IgD-negative memory B cell (primary cell): ENCODE results near the gene NIN. TPM values are rescaled to one million over a fixed set of nuclear protein-coding genes. Genes with fewer than 3 reads are reported as not detected.

Experiments used
- H3K27ac Mint-ChIP-seq, 3 donors: one replicate each; pipeline ENCODE4 v1.8.0; 2020 to 2022; ENCODE audit warnings: mild to moderate bottlenecking in 3 of 3, mixed read lengths in 3 of 3, moderate library complexity in 1 of 3
- H3K27me3 Mint-ChIP-seq: one replicate; pipeline ENCODE4 v1.8.0; 2021; ENCODE audit warnings: mixed read lengths
- H3K36me3 Mint-ChIP-seq: one replicate; pipeline ENCODE4 v1.8.0; 2020; ENCODE audit warnings: mild to moderate bottlenecking, mixed read lengths
- H3K4me1 Mint-ChIP-seq, 3 donors: one replicate each; pipeline ENCODE4 v1.8.0; 2020 to 2022; ENCODE audit warnings: mixed read lengths in 3 of 3, mild to moderate bottlenecking in 1 of 3
- H3K4me3 Mint-ChIP-seq, 4 donors: one replicate each; pipeline ENCODE4 v1.8.0; 2020 to 2022; ENCODE audit warnings: mild to moderate bottlenecking in 4 of 4, mixed read lengths in 4 of 4, moderate library complexity in 3 of 4
- H3K9me3 Mint-ChIP-seq, 3 donors: one replicate each; pipeline ENCODE4 v1.8.0; 2020 to 2021; ENCODE audit warnings: mixed read lengths in 3 of 3, mild to moderate bottlenecking in 1 of 3
- polyA plus RNA-seq: library from polyadenylated mRNA; unstranded; fragments of 300-500 nt; fragmentation: Illumina TruSeq; gene quantifications from one replicate; pipeline ENCODE4 v1.2.3, GENCODE V29; 2021

The NIN gene
- polyA plus RNA-seq, 1 donor from 2014 or later = 76.5 TPM

GRCh38 chr14:50797250-50798047, 33.5 kb downstream of the NIN start:
- Mint-ChIP-seq H3K27me3 (peaks cover 1% of the 10 kb centered on the region), H3K36me3 (peaks cover 2% of the 10 kb centered on the region), H3K4me1 (peaks cover 46 to 64% (median 51%) of the 10 kb centered on the region in 3 donors), H3K27ac (peak overlapping the region; percentile 20 to 80 (median 76)), H3K9me3 (no peaks in the 10 kb centered on the region), H3K4me3 (peak overlapping the region in 2 of 4 donors; percentile 67)

- H3K4me1 Mint-ChIP-seq = peaks cover 57 to 69% (median 58%) of the 10 kb centered on the region in 3 donors
- peaks cover 3% of the 10 kb centered on the region for H3K27me3 Mint-ChIP-seq
- peak overlapping the region in 1 of 3 donors; percentile 84 for H3K27ac Mint-ChIP-seq
- no peaks in the 10 kb centered on the region for H3K9me3 Mint-ChIP-seq
- H3K36me3 Mint-ChIP-seq = peaks cover 5% of the 10 kb centered on the region
- peak overlapping the region in 1 of 4 donors; percentile 48 for H3K4me3 Mint-ChIP-seq
Measured at GRCh38 chr14:50796390-50796789, 34.6 kb downstream of the NIN start.

GRCh38 chr14:50795909-50796308, 35.1 kb downstream of the NIN start:
- H3K27ac Mint-ChIP-seq = peak overlapping the region in 1 of 3 donors; percentile 84
- H3K27me3 Mint-ChIP-seq = peaks cover 3% of the 10 kb centered on the region
- peaks cover 5% of the 10 kb centered on the region for H3K36me3 Mint-ChIP-seq
- H3K4me3 Mint-ChIP-seq = peak overlapping the region in 1 of 4 donors; percentile 9
- H3K9me3 Mint-ChIP-seq = no peaks in the 10 kb centered on the region
- peaks cover 62 to 74% (median 63%) of the 10 kb centered on the region in 3 donors for H3K4me1 Mint-ChIP-seq

- Mint-ChIP-seq H3K4me3 (peak overlapping the region in 1 of 4 donors; percentile 3), H3K27me3 (peaks cover 3% of the 10 kb centered on the region), H3K27ac (peak overlapping the region in 2 of 3 donors; percentile 51 to 84), H3K36me3 (peaks cover 5% of the 10 kb centered on the region), H3K9me3 (no peaks in the 10 kb centered on the region), H3K4me1 (peaks cover 69 to 82% (median 70%) of the 10 kb centered on the region in 3 donors)
Measured at GRCh38 chr14:50795142-50795541, 35.8 kb downstream of the NIN start.

GRCh38 chr14:50794068-50794645, 36.8 kb downstream of the NIN start:
- Mint-ChIP-seq H3K36me3 (peaks cover 5% of the 10 kb centered on the region), H3K27me3 (peaks cover 3% of the 10 kb centered on the region), H3K4me1 (peaks cover 79 to 91% (median 79%) of the 10 kb centered on the region in 3 donors), H3K27ac (peak overlapping the region; percentile 71 to 94 (median 78)), H3K9me3 (no peaks in the 10 kb centered on the region), H3K4me3 (peak overlapping the region; percentile 67 to 94 (median 74))

GRCh38 chr14:50792634-50793068, 38.3 kb downstream of the NIN start:
- H3K4me1 Mint-ChIP-seq = peaks cover 78 to 92% (median 81%) of the 10 kb centered on the region in 3 donors
- H3K9me3 Mint-ChIP-seq = no peaks in the 10 kb centered on the region
- H3K27me3 Mint-ChIP-seq = peaks cover 3% of the 10 kb centered on the region
- H3K4me3 Mint-ChIP-seq = peak overlapping the region; percentile 58 to 92 (median 72)
- peak overlapping the region; percentile 78 to 94 (median 90) for H3K27ac Mint-ChIP-seq
- peaks cover 9% of the 10 kb centered on the region for H3K36me3 Mint-ChIP-seq

GRCh38 chr14:50792051-50792477, 38.9 kb downstream of the NIN start:
- Mint-ChIP-seq H3K9me3 (no peaks in the 10 kb centered on the region), H3K4me3 (peak overlapping the region; percentile 58 to 92 (median 72)), H3K36me3 (peaks cover 9% of the 10 kb centered on the region)

GRCh38 chr14:50791201-50791600, 39.8 kb downstream of the NIN start:
- Mint-ChIP-seq H3K9me3 (no peaks in the 10 kb centered on the region), H3K4me3 (peak overlapping the region; percentile 41 to 84 (median 62)), H3K36me3 (peaks cover 9% of the 10 kb centered on the region), H3K27me3 (peaks cover 1% of the 10 kb centered on the region), H3K4me1 (peaks cover 80 to 93% (median 84%) of the 10 kb centered on the region in 3 donors), H3K27ac (peak overlapping the region; percentile 78 to 94 (median 90))

More at GRCh38 chr14:50792051-50792477, 38.9 kb downstream of the NIN start:
- Mint-ChIP-seq H3K27me3 (peaks cover 3% of the 10 kb centered on the region), H3K4me1 (peaks cover 80 to 92% (median 81%) of the 10 kb centered on the region in 3 donors), H3K27ac (peak overlapping the region; percentile 78 to 94 (median 90))

- H3K4me3 Mint-ChIP-seq = peak overlapping the region; percentile 38 to 84 (median 62)
- peaks cover 80 to 93% (median 84%) of the 10 kb centered on the region in 3 donors for H3K4me1 Mint-ChIP-seq
- peaks cover 1% of the 10 kb centered on the region for H3K27me3 Mint-ChIP-seq
- peak overlapping the region; percentile 78 to 94 (median 90) for H3K27ac Mint-ChIP-seq
- H3K36me3 Mint-ChIP-seq = peaks cover 9% of the 10 kb centered on the region
- no peaks in the 10 kb centered on the region for H3K9me3 Mint-ChIP-seq
Measured at GRCh38 chr14:50790589-50790988, 40.4 kb downstream of the NIN start.

- Mint-ChIP-seq H3K27me3 (peaks cover 1% of the 10 kb centered on the region), H3K9me3 (no peaks in the 10 kb centered on the region), H3K36me3 (peaks cover 7% of the 10 kb centered on the region), H3K4me3 (peak overlapping the region in 3 of 4 donors; percentile 17 to 91 (median 52)), H3K4me1 (peaks cover 68 to 82% (median 72%) of the 10 kb centered on the region in 3 donors), H3K27ac (peak overlapping the region; percentile 69 to 90 (median 86))
Measured at GRCh38 chr14:50786751-50787464, 44.1 kb downstream of the NIN start.

GRCh38 chr14:50785457-50786063, 45.4 kb downstream of the NIN start:
- Mint-ChIP-seq H3K27me3 (no peaks in the 10 kb centered on the region), H3K4me1 (peaks cover 58 to 75% (median 63%) of the 10 kb centered on the region in 3 donors), H3K4me3 (peak overlapping the region; percentile 21 to 91 (median 81)), H3K9me3 (no peaks in the 10 kb centered on the region), H3K36me3 (peaks cover 7% of the 10 kb centered on the region), H3K27ac (peak overlapping the region; percentile 86 to 93 (median 90))

- H3K27me3 Mint-ChIP-seq = no peaks in the 10 kb centered on the region
- H3K9me3 Mint-ChIP-seq = no peaks in the 10 kb centered on the region
- H3K27ac Mint-ChIP-seq = peak overlapping the region; percentile 86 to 93 (median 90)
- H3K4me3 Mint-ChIP-seq = peak overlapping the region in 3 of 4 donors; percentile 76 to 91 (median 86)
- H3K36me3 Mint-ChIP-seq = peaks cover 7% of the 10 kb centered on the region
- H3K4me1 Mint-ChIP-seq = peaks cover 53 to 70% (median 63%) of the 10 kb centered on the region in 3 donors
Measured at GRCh38 chr14:50784683-50785456, 46.1 kb downstream of the NIN start.

GRCh38 chr14:50783563-50783962, 47.4 kb downstream of the NIN start:
- H3K4me3 Mint-ChIP-seq = peak overlapping the region in 1 of 4 donors; percentile 17
- peaks cover 49 to 67% (median 66%) of the 10 kb centered on the region in 3 donors for H3K4me1 Mint-ChIP-seq
- H3K27ac Mint-ChIP-seq = peak overlapping the region in 2 of 3 donors; percentile 47 to 65
- H3K9me3 Mint-ChIP-seq = no peaks in the 10 kb centered on the region
- H3K27me3 Mint-ChIP-seq = no peaks in the 10 kb centered on the region
- H3K36me3 Mint-ChIP-seq = peaks cover 7% of the 10 kb centered on the region
